ENCODE measurements around the gene AP3B1.

AP3B1 gene

GRCh38 chr5:78064941-78065472, 229.5 kb downstream of the AP3B1 start:
- no peak for DNase-seq (ENCODE audit: extremely low read depth, insufficient read length)
- Histone ChIP-seq H3K4me3 (replicated peaks; ENCODE audit: low read depth, low read length) (no peak overlapping the region), H3K27me3 (replicated peaks; ENCODE audit: control insufficient read depth, insufficient read depth, low read length) (no peaks in the 10 kb centered on the region), H3K36me3 (ENCODE audit: control insufficient read depth, insufficient read depth, low read length) (no peaks in the 10 kb centered on the region; the same call in none of the 2 replicates)
- TF ChIP-seq CTCF (IDR thresholded peaks at IDR 0.05; ENCODE audit: insufficient read depth, low read length, poor library complexity, severe bottlenecking) = no peak

GRCh38 chr5:78063495-78063894, 231.0 kb downstream of the AP3B1 start:
- Histone ChIP-seq H3K27me3 (replicated peaks; ENCODE audit: control insufficient read depth, insufficient read depth, low read length) (no peaks in the 10 kb centered on the region), H3K36me3 (ENCODE audit: control insufficient read depth, insufficient read depth, low read length) (no peaks in the 10 kb centered on the region; the same call in none of the 2 replicates), H3K4me3 (replicated peaks; ENCODE audit: low read depth, low read length) (no peak overlapping the region)
- DNase-seq (ENCODE audit: extremely low read depth, insufficient read length) = no peak
- no peak for TF ChIP-seq CTCF (IDR thresholded peaks at IDR 0.05; ENCODE audit: insufficient read depth, low read length, poor library complexity, severe bottlenecking)

GRCh38 chr5:78062645-78063044, 231.9 kb downstream of the AP3B1 start:
- no peak for DNase-seq (ENCODE audit: extremely low read depth, insufficient read length)
- no peaks in the 10 kb centered on the region for H3K27me3 ChIP-seq (replicated peaks; ENCODE audit: control insufficient read depth, insufficient read depth, low read length)
- TF ChIP-seq CTCF (IDR thresholded peaks at IDR 0.05; ENCODE audit: insufficient read depth, low read length, poor library complexity, severe bottlenecking) = no peak
- no peaks in the 10 kb centered on the region; the same call in none of the 2 replicates for H3K36me3 ChIP-seq (ENCODE audit: control insufficient read depth, insufficient read depth, low read length)
- H3K4me3 ChIP-seq (replicated peaks; ENCODE audit: low read depth, low read length) = no peak overlapping the region

- Histone ChIP-seq H3K36me3 (ENCODE audit: control insufficient read depth, insufficient read depth, low read length) (no peaks in the 10 kb centered on the region; the same call in 1 of the 2 replicates), H3K4me3 (replicated peaks; ENCODE audit: low read depth, low read length) (no peak overlapping the region), H3K27me3 (replicated peaks; ENCODE audit: control insufficient read depth, insufficient read depth, low read length) (no peaks in the 10 kb centered on the region)
- no peak for DNase-seq (ENCODE audit: extremely low read depth, insufficient read length)
- TF ChIP-seq CTCF (IDR thresholded peaks at IDR 0.05; ENCODE audit: insufficient read depth, low read length, poor library complexity, severe bottlenecking) = no peak
Observed at GRCh38 chr5:78060421-78060820, 234.1 kb downstream of the AP3B1 start.

- no peak overlapping the region for H3K4me3 ChIP-seq (replicated peaks; ENCODE audit: low read depth, low read length)
Observed at GRCh38 chr5:78058625-78059024, 235.9 kb downstream of the AP3B1 start.

More at GRCh38 chr5:78058625-78059024, 235.9 kb downstream of the AP3B1 start:
- TF ChIP-seq CTCF (IDR thresholded peaks at IDR 0.05; ENCODE audit: insufficient read depth, low read length, poor library complexity, severe bottlenecking) = no peak
- Histone ChIP-seq H3K27me3 (replicated peaks; ENCODE audit: control insufficient read depth, insufficient read depth, low read length) (no peaks in the 10 kb centered on the region), H3K36me3 (ENCODE audit: control insufficient read depth, insufficient read depth, low read length) (no peaks in the 10 kb centered on the region; the same call in 1 of the 2 replicates)
- DNase-seq (ENCODE audit: extremely low read depth, insufficient read length) = no peak

All from GM06990 (cell line).